GM19397 (cell line): ENCODE measurements around the gene HIVEP3.

Experiments used
- ATAC-seq: cut with Tn5 transposase; IDR thresholded peaks from one replicate; pipeline ENCODE4 v1.9.1; 2021; ENCODE audit warnings: mild to moderate bottlenecking, moderate library complexity; ENCODE audit not compliant: unreplicated experiment

HIVEP3 gene

GRCh38 chr1:41766041-41766440 is 152.7 kb downstream of the HIVEP3 start:
- ATAC-seq, result no peak

GRCh38 chr1:41765152-41765551 is 153.6 kb downstream of the HIVEP3 start:
- ATAC-seq, result no peak

GRCh38 chr1:41764656-41765055 is 154.1 kb downstream of the HIVEP3 start:
- no peak for ATAC-seq

GRCh38 chr1:41762777-41763176 is 155.9 kb downstream of the HIVEP3 start:
- no peak for ATAC-seq

- no peak for ATAC-seq
Observed at GRCh38 chr1:41762251-41762650, 156.5 kb downstream of the HIVEP3 start.

DNA sequence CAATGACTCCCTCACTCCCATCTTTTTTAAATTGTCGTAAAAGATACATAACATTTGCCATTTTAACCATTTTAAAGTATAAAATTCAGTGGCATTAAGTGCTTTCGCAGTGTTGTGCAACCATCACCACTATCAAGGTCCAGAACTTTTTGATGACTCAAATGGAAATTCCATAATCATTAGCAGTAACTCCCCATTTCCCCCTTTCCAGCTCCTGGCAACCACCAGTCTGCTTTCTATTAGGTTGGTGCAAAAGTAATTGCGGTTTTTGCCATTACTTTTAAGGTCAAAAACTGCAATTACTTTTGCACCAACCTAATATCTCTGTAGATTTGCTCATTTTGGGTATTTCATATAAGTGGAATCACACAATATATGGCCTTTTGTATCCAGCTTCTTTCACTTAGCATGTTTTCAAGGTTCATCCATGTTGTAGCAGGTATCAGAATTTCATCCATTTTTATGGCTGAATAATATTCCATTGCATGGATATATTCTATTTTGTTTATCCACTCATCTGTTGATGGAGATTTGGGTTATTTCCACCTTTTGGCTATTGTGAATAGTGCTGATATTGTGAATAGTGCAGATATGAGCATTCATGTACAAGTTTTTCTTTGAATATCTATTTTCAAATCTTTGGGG is 159.7 kb downstream of the HIVEP3 start:
- no peak for ATAC-seq

DNA sequence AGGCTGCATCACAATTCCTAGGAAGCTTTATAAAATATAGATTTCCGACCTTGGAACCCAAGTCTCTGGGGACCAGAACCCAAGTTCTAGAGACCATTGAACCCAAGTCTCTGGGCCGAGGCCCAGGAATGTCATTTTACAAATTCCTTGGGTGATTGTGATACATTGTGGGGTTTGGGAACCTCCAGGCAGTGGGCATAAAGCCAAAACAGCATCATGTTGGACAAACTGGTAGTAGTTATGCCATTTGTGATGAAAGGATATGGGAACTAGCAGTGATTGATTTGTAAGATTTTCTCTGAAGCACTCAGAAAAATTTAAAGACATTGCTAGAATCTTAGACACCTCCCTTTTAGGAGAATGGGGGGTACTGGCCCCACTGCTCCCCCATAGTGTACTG is 160.2 kb downstream of the HIVEP3 start:
- no peak for ATAC-seq

DNA sequence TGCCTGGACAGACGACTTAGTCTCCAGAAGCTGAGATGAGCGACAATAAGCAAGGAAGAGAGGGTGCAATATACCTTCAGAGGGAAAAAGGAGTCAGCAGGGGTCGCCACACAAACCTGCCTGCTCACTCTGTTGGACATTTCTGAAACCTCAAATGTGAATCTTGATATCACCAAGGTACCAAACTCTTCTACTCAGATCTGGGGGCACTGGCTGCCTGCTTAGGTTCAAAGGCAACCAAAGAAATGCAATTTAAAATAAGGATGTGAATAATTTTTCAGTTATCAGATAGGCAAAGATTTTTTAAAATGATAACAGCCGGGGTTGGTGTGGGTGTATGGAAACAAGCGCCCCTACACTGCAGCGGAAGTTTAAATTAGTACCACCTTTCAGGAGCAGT is 164.2 kb downstream of the HIVEP3 start:
- no peak for ATAC-seq

DNA sequence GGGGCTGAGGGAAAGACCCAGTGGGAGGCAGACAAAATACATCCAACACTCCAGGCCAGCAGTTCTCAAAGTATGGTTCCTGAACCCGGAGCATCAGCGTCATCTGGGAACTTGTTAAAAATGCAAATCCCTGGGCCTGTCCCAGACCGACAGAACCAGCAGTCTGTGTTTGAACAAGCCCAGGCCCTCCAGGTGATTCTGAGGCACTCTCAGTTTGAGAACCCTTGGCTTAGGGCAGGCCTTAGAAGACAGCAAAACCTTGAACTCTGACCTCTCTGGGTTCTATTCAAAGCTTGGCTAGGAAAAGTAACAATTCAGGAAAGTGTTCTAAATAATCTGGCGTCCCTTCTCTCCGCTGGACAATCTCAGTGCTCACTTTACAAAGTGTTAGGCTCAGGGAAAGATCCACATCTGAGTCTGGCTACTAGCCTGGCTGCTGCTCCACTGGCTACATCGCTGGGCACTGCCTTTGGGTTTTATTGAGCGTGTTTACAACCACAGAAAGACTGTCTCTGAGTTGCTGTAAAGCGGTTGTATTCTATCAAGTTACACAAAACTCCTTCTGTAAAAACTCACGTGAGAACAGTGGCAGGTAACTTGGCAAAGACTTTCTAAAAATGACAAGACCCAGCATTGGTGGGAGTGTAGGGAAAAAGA is 166.1 kb downstream of the HIVEP3 start:
- peak; percentile 15 for ATAC-seq

DNA sequence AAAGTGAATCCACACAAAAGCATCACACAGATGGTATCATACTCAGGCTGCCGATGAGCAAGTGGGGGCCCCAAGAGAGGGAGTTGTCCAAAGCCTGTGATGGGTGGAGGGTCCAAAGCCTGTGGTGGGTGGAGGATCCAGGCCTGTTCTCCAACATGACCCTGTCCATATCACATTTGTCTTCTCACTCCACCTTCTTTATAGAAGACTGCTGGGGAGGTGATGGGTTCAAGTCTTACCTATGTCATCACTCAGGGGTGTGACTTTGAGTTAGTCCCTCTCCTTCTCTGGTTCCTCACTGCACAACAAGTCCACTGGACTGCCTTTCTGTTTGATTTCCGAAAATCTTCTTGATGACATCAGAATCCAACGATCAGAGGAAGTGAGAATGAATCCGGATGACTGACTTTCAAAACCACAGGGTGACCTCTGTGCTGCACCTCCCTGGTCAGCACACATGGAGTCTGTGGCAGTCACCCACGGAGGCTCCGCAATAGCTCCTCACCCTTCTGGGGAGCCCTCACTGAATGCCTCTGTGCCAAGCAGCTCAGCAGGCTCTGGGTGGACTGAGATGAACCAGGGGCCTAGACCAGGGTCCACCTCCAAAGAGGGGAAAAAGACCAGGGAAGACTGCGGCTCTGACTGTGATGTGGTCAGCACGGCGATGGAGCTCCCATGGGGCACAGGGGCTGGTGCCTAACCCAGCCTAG is 166.8 kb downstream of the HIVEP3 start:
- ATAC-seq, result peak; percentile 34

DNA sequence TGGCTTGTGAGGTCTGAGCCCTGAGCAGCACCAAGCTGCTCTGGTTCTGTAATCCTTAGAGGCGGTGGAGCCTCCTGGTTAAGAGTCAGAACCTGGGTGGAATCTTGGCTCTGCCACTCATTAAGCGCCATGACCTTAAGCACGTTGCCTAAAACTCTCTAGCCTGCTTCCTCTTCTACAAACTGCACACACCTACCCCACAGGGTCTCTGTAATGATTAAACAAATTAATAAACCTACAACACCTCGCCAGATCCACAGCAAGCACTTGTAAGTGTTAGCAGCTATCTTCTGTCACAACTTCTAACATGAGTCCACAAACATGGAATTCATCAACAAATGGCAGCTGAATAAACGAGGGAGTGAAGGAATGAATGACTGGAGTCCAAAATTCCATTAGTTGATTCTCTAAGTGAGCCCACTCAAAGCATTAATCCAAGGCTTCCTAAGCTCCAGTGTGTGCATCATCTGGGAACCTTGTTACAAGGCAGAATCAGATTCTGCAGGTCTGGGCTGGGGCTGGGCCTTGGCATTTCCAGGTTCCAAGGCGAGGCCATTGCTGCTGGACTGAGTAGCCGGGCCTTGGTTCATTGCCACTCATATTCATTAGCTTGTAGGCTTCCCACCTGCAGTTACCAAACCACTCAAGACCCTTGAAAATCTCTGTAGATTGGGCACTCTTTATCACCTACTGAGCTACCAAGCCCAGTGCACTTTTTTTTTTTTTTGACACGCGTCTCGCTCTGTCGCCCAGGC is 168.6 kb downstream of the HIVEP3 start:
- no peak for ATAC-seq

DNA sequence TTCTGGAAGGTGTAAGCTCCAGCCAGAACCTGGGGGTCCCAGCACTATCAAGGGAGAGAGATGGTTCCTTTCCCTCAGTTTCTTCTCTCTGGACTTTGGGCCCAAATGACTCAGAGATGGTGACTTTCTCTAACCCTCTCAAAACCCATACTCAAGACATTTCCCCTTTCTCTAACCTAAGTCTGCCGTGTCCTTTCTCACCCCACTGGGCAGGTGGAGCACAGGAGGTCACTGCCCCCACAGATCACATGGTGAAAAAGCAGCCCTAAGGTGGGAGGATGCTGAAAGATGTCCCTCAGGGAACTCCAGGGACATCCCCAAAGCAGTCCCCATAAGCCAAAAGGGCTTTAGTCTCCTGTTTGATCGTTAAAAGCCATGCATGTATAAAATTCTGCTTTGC is 173.7 kb downstream of the HIVEP3 start:
- no peak for ATAC-seq

- no peak for ATAC-seq
Observed at GRCh38 chr1:41743366-41743765, 175.4 kb downstream of the HIVEP3 start.

DNA sequence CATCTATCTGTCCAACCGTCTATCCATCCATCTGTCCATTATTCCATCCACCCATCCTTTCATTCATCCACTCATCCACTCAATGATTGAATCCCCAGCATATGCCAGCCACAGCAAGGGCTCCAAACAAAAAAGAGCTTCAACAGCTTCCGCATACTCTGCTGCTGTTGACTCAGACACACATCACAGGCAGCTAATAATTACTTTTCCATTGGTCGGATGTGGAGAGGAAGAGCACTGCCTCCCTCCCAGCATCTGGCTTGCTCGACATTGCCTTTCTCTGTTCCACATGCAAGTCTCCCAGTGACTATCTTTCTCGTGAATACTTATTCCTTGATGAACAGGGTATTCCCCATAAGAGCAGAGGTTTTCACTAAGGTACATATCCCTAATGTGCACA is 176.5 kb downstream of the HIVEP3 start:
- no peak for ATAC-seq

DNA sequence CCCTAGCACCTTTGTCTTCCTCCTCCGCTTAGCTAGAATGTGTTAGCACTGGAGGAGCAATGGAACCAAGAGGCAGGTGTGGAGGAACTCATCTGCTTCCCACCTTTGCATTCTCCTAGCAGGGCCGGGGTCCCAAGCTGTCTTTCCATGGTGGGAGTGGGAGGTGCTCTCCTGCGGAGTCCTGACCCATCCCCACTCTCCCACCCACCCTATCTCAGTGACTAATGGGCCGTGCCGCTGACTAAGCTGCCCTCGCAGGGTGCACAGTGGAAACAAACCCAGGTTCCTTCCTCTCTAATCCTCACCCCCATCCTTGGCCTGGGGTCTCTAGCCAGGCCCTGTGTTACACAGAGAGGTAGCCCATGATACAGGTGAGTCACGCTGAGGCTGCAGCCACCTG is 177.5 kb downstream of the HIVEP3 start:
- ATAC-seq, result no peak

DNA sequence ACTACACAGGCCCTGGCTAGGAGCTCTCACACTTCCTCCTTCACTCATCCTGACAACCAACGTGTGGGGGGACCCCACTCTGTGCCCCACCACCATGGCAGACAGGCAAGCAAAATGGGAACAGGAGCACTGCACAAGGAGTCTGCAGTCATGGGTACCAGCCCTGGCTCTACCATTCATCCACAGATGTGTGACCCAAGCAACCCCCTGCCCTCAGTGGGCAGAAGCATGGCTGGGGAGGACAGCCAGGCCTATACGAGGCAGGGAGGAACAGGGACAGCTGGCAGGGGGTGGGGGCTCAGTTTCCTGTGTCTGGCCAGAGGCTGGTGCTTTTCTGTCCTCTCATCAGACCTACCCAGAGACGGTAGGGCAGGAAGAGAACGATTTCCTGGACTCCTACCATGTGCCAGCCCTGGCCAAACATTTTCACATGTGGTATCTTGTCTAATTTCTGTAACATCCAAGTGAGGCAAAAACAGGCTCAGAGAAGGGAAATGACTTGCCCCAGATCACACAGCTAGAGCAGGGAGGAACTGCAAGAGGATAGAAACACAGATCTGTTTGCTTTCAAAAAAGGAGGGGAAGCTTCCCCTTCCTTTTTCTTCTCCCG is 178.0 kb downstream of the HIVEP3 start:
- no peak for ATAC-seq

GRCh38 chr1:41740058-41740457 is 178.7 kb downstream of the HIVEP3 start:
- ATAC-seq, result no peak

DNA sequence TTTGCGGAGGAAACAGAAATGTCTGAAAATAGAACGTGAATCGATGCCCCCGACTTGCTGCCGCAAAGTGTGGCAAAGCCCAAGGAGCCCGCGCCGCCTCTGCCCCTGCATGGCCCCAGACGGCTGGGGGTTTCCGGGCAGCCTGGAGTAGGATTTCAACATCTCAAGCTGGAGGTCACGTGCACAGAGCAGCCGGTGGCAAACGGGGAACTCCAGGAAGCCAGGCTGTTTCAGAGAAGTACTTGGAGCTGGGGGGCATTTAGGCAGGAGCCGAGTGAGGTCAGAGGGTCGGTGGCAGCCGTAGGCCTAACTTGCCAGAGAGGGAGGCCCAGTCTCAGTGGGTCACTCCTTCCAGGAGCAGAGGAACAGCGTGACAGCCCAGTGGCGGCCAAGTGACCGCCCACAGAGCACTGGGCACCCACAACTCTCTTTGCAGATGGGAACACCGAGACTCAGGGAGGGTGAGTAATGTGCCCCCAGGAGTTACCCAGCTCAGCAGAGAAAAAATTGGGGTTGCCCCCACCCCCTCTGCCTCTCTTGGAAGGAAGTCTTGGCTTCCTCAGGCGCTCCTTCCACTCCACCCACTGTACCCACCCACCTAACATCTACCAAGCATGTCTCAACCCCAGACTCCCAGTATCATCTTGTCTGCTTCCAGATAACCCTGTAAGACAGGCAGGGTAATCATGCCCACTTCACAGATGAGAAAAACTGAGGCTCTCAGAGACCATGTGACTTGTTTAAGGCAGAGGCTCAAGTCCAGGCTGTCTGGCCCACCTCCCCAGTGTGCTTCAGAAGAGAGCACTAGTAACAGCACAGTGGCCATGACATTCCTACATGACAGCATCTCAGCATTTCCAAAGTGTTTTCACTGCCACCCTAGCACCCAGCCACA is 179.4 kb downstream of the HIVEP3 start:
- peak; percentile 66 for ATAC-seq

DNA sequence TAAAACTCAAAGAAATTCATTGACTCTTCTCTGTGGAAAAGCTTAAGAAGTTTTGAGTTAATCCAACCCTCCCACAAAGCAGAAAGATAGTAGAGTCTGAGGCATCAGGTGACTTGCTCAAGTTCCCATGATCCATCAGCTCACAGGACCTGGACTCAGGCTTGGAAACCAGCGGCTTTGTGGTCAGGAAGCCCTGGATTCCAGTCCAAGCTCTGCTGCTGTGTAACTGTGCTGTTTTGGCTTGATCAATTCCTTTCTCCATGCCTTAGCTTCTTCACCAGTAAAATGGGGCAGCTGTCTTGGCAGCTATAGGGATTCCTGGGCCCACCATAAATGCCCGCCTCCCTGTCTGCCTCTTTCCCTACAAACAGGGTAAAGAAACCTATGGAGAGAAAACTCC is 180.2 kb downstream of the HIVEP3 start:
- no peak for ATAC-seq

DNA sequence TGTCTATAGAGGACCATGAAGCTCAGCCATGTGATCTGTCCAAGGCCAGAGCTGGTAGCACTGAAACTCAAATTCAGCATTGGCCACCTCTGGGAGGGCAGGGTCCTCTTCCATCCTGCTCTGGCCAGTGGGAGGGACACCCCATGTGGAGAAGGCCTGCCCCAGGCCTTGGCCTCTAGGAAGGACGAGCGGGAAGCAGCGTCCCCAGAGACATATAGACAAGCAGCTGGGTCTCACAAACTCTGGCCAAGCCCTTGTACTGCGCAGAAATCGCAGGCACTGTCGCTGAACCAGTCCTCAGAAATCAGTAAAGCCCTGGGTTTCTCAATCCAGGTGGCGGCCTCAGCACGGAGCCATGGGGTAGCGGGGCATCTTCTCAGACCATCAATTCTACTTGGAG is 180.7 kb downstream of the HIVEP3 start:
- ATAC-seq, result no peak
